LNCaP clone FGC (cell line): ENCODE data around the gene TSHZ1.

Experiments
- DNase-seq: peaks from one replicate; pipeline ENCODE4 v3.0.0-alpha.2; 2011; ENCODE audit warnings: low read depth
- H3K4me3 ChIP-seq: 2 replicates; pipeline ENCODE4 v1.5.1; 2011; ENCODE audit warnings: mild to moderate bottlenecking, low read depth, low read length, control low read depth
- CTCF ChIP-seq: IDR thresholded peaks from 2 replicates; pipeline ENCODE4 v1.5.1; 2012; ENCODE audit warnings: mild to moderate bottlenecking; ENCODE audit not compliant: control insufficient read depth, insufficient read depth; ENCODE audit errors: extremely low read depth

TSHZ1 gene

GRCh38 chr18:75165926-75166325 lies 44.7 kb upstream of the TSHZ1 start:
- no peak for DNase-seq
- H3K4me3 ChIP-seq: no peak overlapping the region
- TF ChIP-seq CTCF: no peak

- no peak for DNase-seq
- H3K4me3 ChIP-seq: no peak overlapping the region
- TF ChIP-seq CTCF: no peak
These were observed 43.5 kb upstream of the TSHZ1 start for GRCh38 chr18:75167137-75167536.

- no peak for TF ChIP-seq CTCF
- DNase-seq: peak; percentile 18
- no peak overlapping the region; the same call in 1 of the 2 replicates for H3K4me3 ChIP-seq
These were observed 42.6 kb upstream of the TSHZ1 start for GRCh38 chr18:75167759-75168618.

- DNase-seq: no peak
- H3K4me3 ChIP-seq: no peak overlapping the region
- no peak for TF ChIP-seq CTCF
These were observed 42.0 kb upstream of the TSHZ1 start for GRCh38 chr18:75168619-75169018.

- TF ChIP-seq CTCF: no peak
- no peak overlapping the region for H3K4me3 ChIP-seq
- DNase-seq: no peak
These were observed 41.2 kb upstream of the TSHZ1 start for GRCh38 chr18:75169411-75169810.

- 0 out of 2 replicates have a peak, but pooled peaks have one; percentile 7 for TF ChIP-seq CTCF
- no peak for DNase-seq
- H3K4me3 ChIP-seq: no peak overlapping the region
These were observed 40.4 kb upstream of the TSHZ1 start for GRCh38 chr18:75170022-75170789.

GRCh38 chr18:75170916-75171315 lies 39.7 kb upstream of the TSHZ1 start:
- no peak for DNase-seq
- no peak for TF ChIP-seq CTCF
- H3K4me3 ChIP-seq: no peak overlapping the region
